ENCODE data around the gene EIF5.

Gene EIF5

DNA sequence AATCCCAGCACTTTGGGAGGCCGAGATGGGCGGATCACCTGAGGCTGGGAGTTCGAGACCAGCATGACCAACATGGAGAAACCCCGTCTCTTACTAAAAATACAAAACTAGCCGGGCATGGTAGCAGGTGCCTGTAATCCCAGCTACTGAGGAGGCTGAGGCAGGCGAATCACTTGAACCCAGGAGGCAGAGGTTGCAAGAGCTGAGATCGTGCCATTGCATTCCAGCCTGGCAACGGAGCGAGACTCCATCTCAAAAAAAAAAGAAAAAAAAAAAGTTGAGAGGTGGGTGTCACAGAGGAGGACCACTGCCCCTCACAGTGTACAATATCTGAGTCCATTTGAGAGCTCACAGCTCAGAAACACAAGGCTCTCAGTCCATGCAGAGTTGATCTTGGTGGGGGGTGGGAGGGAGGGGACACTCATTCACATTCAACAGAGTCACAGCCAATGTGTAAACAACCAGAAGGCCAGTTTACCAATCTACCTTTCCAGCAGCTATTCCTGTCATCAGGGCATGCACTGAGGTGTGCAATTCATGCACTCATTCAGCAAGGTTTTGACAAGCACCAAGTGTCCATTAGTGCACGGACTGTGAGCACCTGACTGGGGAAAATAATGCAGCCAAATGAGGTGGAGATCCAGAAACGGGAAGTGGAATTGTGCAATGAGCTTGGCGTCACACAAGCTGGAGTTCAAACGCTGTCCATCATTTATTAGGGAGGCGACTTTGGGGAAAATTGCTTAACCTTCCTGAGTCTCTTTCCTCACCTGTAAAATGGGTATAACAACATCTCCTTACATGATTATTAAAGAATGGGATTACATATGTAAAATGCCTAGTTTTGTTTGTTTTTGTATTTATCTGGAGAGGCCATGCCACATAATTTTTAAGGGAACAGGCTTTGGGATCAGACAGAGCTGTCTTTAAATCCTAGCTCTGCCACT lies 4.4 kb upstream of the EIF5 start:
- H3K4me3 ChIP-seq (replicated peaks; ENCODE audit: low read depth, low read length): no peak overlapping the region
- TF ChIP-seq, protein P1, sequence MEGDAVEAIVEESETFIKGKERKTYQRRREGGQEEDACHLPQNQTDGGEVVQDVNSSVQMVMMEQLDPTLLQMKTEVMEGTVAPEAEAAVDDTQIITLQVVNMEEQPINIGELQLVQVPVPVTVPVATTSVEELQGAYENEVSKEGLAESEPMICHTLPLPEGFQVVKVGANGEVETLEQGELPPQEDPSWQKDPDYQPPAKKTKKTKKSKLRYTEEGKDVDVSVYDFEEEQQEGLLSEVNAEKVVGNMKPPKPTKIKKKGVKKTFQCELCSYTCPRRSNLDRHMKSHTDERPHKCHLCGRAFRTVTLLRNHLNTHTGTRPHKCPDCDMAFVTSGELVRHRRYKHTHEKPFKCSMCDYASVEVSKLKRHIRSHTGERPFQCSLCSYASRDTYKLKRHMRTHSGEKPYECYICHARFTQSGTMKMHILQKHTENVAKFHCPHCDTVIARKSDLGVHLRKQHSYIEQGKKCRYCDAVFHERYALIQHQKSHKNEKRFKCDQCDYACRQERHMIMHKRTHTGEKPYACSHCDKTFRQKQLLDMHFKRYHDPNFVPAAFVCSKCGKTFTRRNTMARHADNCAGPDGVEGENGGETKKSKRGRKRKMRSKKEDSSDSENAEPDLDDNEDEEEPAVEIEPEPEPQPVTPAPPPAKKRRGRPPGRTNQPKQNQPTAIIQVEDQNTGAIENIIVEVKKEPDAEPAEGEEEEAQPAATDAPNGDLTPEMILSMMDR (IDR thresholded peaks at IDR 0.05; ENCODE audit: low read length, missing control alignments): no peak
- peak; percentile 87 for DNase-seq (ENCODE audit: low read depth)

DNA sequence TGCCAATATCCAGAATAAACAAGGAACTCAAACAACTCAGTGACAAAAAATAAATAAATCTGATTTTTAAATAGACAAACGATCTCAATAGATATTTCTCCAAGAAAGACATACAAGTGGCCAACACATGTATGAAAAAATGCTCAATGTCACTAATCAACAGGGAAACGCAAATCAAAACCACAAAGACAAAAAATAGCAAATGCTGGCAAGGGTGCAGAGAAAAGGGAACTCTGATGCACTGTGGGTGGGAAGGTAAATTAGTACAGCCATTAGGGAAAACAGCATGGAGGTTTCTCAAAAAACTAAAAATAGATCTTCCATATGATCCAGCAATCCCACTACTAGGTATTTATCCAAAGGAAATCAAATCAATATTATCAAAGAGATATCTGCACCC lies 3.5 kb upstream of the EIF5 start:
- no peak for DNase-seq (ENCODE audit: low read depth)
- TF ChIP-seq, protein P1 (IDR thresholded peaks at IDR 0.05; ENCODE audit: low read length, missing control alignments): no peak
- H3K4me3 ChIP-seq (replicated peaks; ENCODE audit: low read depth, low read length): no peak overlapping the region

DNA sequence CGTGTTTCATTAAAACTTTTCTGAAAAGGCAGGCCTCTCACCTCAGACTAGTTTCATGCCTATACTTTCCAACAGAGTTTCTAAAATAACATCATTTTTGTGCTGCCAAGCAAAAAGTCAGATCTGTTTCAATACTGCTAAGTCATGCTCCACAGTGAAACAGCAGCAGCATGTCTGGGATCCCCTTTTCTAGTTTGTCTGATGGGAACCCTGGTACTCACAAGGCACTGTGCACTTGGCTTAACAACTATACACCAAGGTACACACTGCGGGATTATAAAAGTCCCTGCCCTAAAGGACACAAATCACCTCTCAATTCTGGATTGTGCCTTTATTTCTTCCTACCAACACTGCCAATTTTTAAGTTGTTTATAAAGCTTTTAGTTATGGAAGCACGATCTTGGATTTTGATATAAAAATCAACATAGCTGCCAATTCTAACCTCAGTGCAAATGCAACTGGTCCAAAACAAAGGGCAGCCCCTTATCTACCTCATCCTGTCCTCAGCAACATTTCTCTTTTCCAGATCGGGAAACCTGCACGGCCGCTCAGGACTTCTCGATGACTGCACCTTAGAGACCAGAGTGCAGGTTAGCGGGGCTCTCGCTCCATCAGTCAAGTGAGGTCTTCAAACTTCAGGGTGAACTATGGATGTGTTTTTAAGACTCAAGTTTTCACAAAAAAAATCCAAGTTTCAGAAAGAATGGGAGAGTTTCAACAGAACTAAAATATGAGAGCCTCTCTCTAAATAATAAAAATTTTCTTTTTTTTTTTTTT lies 1.7 kb upstream of the EIF5 start:
- peak overlapping the region; percentile 92 for H3K4me3 ChIP-seq (replicated peaks; ENCODE audit: low read depth, low read length)
- DNase-seq (ENCODE audit: low read depth): no peak
- TF ChIP-seq, protein P1 (IDR thresholded peaks at IDR 0.05; ENCODE audit: low read length, missing control alignments): no peak

DNA sequence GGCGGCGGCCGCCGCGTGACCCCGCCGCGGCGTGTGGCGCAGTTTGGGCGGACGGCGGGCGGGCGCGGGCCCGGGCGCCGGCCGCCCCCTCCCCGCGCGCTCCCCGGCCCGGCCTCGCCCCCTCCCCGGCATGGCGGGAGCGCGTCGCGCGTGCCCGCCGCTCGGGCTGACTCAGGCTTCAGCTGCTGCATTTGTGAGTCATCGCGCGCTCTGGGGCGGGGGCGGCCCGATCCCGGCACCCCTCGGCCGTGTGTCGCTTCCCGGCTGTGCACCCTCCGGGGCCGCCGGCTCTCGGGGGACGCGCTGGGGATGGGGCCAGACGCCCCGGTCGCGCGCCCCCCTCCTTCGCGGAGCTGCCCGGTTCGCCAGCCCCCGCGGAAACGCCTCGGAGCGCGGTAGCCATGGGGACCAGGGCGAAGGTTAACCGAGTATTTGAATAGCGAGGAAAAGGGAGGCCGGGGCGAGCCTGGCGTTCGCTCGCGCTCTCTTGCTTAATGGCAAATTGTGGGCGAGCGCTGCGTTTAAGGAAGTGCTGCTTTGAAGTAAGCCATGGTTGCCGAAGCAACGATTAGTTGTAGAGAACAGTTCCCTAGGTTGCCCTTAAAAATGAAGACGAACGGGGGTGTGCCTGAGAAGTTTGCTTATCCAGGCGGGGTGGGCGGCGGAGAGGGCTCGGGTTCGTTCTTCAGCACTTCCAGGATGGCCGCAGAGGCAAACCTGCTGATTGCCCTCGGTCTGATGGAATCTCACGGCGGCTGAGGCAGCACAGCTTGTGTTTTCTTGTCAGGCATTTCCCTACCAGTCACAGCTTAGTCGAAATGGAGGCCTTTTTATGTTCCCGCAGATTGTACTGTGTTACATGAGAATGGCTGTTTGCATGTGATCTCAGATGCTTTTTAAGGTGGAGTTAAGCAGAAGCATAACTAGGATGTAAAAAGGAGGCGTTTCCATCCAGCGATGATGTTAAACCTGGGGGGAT lies 896 bp downstream of the EIF5 start:
- peak overlapping the region; percentile 92 for H3K4me3 ChIP-seq (replicated peaks; ENCODE audit: low read depth, low read length)
- peak; percentile 66 for DNase-seq (ENCODE audit: low read depth)

DNA sequence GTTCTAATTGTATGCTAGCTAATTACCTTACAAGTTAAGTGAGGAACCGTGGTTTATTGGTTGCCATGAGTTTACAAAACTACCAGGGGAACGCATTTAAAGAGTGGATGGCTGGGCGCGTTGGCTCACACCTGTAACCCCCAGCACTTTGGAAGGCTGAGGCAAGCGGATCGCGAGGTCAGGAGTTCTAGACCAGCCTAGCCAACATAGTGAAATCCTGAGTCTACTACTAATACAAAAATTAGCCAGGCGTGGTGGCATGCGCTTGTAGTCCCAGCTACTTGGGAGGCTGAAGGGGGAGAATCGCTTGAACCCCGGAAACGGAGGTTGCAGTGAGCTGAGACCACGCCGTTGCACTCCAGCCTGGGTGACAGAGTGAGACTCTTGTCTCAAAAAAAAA lies 2.2 kb downstream of the EIF5 start:
- peak overlapping the region; percentile 92 for H3K4me3 ChIP-seq (replicated peaks; ENCODE audit: low read depth, low read length)
- no peak for DNase-seq (ENCODE audit: low read depth)
- TF ChIP-seq, protein P1 (IDR thresholded peaks at IDR 0.05; ENCODE audit: low read length, missing control alignments): no peak

More for the DNA sequence above, 896 bp downstream of the EIF5 start:
- TF ChIP-seq, protein P1 (IDR thresholded peaks at IDR 0.05; ENCODE audit: low read length, missing control alignments): no peak

DNA sequence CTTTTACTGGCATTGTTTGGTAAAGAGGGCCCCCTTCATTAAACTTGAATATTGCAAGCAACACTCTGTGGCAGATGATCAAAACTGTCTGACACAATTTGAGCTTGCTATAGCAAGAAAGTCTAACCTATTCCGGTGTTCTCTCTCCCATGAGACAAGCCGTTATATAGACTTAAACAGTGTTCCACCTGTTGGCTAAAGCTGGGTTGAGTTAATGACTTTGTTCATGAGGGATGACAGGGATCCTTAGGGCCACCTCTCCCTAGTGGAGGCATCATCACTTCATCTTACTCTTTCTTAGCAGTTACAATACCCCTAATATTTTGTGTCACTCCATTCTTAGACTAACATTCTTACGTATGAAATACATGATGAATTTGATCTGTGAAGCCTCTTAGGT lies 3.8 kb downstream of the EIF5 start:
- H3K4me3 ChIP-seq (replicated peaks; ENCODE audit: low read depth, low read length): no peak overlapping the region
- no peak for DNase-seq (ENCODE audit: low read depth)
- TF ChIP-seq, protein P1 (IDR thresholded peaks at IDR 0.05; ENCODE audit: low read length, missing control alignments): no peak
